PC-3 (cell line): ENCODE results near the gene TFB2M. TPM values are rescaled to one million over a fixed set of nuclear protein-coding genes. Genes with fewer than 3 reads are reported as not detected.

ENCODE experiments used
- ATAC-seq: fragments of 200-7000 bp; cut with Tn5 transposase; 2 replicates; pipeline ENCODE4 v1.9.1; 2020; ENCODE audit warnings: mild to moderate bottlenecking, moderate library complexity
- BruUV-seq: library from RNA; stranded (reverse); fragments of 400-500 nt; replicated peaks from 2 replicates; lab custom pipeline; 2021; lab: Mats Ljungman, UMichigan
- CTCF ChIA-PET: fragments of 300-600 bp; sonication (Branson Sonifier 250); formaldehyde crosslinking; loops from one replicate; lab custom pipeline; 2022; ENCODE audit warnings: antibody characterized with exemption; lab: Charles Lee
- POLR2A ChIA-PET: fragments of 300-600 bp; sonication (Branson Sonifier 250); formaldehyde crosslinking; loops from one replicate; lab custom pipeline; 2022; ENCODE audit warnings: antibody characterized with exemption; ENCODE audit not compliant: unreplicated experiment; lab: Charles Lee
- DNase-seq: peaks from one replicate; pipeline ENCODE4 v3.0.0-alpha.2; 2015
- H2AFZ ChIP-seq: fragments of 300-600 bp; sonication (generic); 2 replicates; pipeline ENCODE4 v1.6.0; 2016; ENCODE audit warnings: antibody characterized with exemption, low read length
- H3F3A ChIP-seq: fragments of 300-600 bp; sonication (generic); one replicate; pipeline ENCODE4 v1.6.0; 2017; ENCODE audit warnings: antibody characterized with exemption, low read length, control low read depth, mild to moderate bottlenecking; ENCODE audit not compliant: unreplicated experiment
- H3K27ac ChIP-seq: fragments of 300-600 bp; sonication (generic); 2 replicates; pipeline ENCODE4 v1.5.1; 2016; ENCODE audit warnings: mild to moderate bottlenecking, low read length
- H3K27me3 ChIP-seq: fragments of 300-600 bp; sonication (generic); 2 replicates; pipeline ENCODE4 v1.6.1; 2016; ENCODE audit warnings: low read length, mixed read lengths
- H3K36me3 ChIP-seq: fragments of 300-600 bp; sonication (generic); 2 replicates; pipeline ENCODE4 v1.6.1; 2016; ENCODE audit warnings: low read depth, mixed run types, low read length, mixed read lengths
- H3K4me1 ChIP-seq: fragments of 300-600 bp; sonication (generic); 2 replicates; pipeline ENCODE4 v1.5.1; 2016; ENCODE audit warnings: low read length; ENCODE audit not compliant: insufficient read depth
- H3K4me2 ChIP-seq: fragments of 300-600 bp; sonication (generic); 2 replicates; pipeline ENCODE4 v1.6.0; 2016; ENCODE audit warnings: low read length
- H3K4me3 ChIP-seq: fragments of 300-600 bp; sonication (generic); 2 replicates; pipeline ENCODE4 v1.5.1; 2016; ENCODE audit warnings: mild to moderate bottlenecking, low read length, mixed read lengths
- H3K79me2 ChIP-seq: fragments of 300-600 bp; sonication (generic); 2 replicates; pipeline ENCODE4 v1.6.1; 2017; ENCODE audit warnings: low read length, mixed read lengths
- H3K9ac ChIP-seq: fragments of 300-600 bp; sonication (generic); 2 replicates; pipeline ENCODE4 v1.6.0; 2016; ENCODE audit warnings: mild to moderate bottlenecking, low read length
- H3K9me2 ChIP-seq: fragments of 300-600 bp; sonication (generic); replicated peaks from 2 replicates; pipeline ENCODE4 v1.6.1; 2016; ENCODE audit warnings: mixed run types, low read length, mixed read lengths
- H3K9me3 ChIP-seq: fragments of 300-600 bp; sonication (generic); 2 replicates; pipeline ENCODE4 v1.6.1; 2016; ENCODE audit warnings: low read length, mixed read lengths
- H4K20me1 ChIP-seq: fragments of 300-600 bp; sonication (generic); 2 replicates; pipeline ENCODE4 v1.6.1; 2016; ENCODE audit warnings: low read length, mixed read lengths
- EZH2 ChIP-seq: fragments of 300-600 bp; sonication (generic); IDR thresholded peaks from one replicate; pipeline ENCODE4 v1.6.1; 2017; ENCODE audit warnings: antibody characterized with exemption, mild to moderate bottlenecking, low read length; ENCODE audit not compliant: unreplicated experiment
- EZH2phosphoT487 ChIP-seq: fragments of 300-600 bp; sonication (generic); IDR thresholded peaks from 2 replicates; pipeline ENCODE4 v1.6.1; 2018; ENCODE audit warnings: mild to moderate bottlenecking, antibody characterized with exemption, low read length, borderline replicate concordance
- intact Hi-C: fragments of 100-400 bp; cut with micrococcal nuclease; formaldehyde crosslinking; loops from 2 replicates; pipeline ENCODE4 v1.9.0; 2023
- total RNA-seq: library from RNA; depleted of rRNA; stranded (reverse); fragments of >200 nt; gene quantifications from 2 replicates; pipeline ENCODE4 v1.2.3, GENCODE V29; 2014
- TF ChIP-seq, protein P1 (sequence below): fragments of 300-600 bp; sonication (generic); conservative IDR thresholded peaks from 2 replicates; pipeline ENCODE4 v1.5.1; 2017; ENCODE audit warnings: antibody characterized with exemption, low read depth, mild to moderate bottlenecking, low read length

The TFB2M gene
- total RNA-seq, 1 experiment from 2014 or later, result 47.0 TPM

GRCh38 chr1:246534114-246534513 is 31.9 kb downstream of the TFB2M start:
- Histone ChIP-seq H3K4me2 (no peak overlapping the region), H3K9ac (no peak overlapping the region), H3K27ac (no peak overlapping the region), H3K4me1 (peaks cover 2% of the 10 kb centered on the region; the same call in 1 of the 2 replicates), H3K4me3 (no peak overlapping the region), H2AFZ (no peak overlapping the region), H3K79me2 (no peaks in the 10 kb centered on the region), H3F3A (no peaks in the 10 kb centered on the region), H3K27me3 (no peaks in the 10 kb centered on the region), H3K36me3 (no peaks in the 10 kb centered on the region), H3K9me2 (no peaks in the 10 kb centered on the region), H4K20me1 (no peaks in the 10 kb centered on the region), H3K9me3 (0 out of 2 replicates have a peak, but pooled peaks cover 5% of the 10 kb centered on the region)
- ChIA-PET POLR2A (interaction anchor here (0.6 kb wide), 1 partner anchor 58 kb away, joined by 4 read pairs; no protein-coding TSS in a partner anchor), CTCF (no interaction called here)
- BruUV-seq, result no TSS peak
- TF ChIP-seq, protein P1, sequence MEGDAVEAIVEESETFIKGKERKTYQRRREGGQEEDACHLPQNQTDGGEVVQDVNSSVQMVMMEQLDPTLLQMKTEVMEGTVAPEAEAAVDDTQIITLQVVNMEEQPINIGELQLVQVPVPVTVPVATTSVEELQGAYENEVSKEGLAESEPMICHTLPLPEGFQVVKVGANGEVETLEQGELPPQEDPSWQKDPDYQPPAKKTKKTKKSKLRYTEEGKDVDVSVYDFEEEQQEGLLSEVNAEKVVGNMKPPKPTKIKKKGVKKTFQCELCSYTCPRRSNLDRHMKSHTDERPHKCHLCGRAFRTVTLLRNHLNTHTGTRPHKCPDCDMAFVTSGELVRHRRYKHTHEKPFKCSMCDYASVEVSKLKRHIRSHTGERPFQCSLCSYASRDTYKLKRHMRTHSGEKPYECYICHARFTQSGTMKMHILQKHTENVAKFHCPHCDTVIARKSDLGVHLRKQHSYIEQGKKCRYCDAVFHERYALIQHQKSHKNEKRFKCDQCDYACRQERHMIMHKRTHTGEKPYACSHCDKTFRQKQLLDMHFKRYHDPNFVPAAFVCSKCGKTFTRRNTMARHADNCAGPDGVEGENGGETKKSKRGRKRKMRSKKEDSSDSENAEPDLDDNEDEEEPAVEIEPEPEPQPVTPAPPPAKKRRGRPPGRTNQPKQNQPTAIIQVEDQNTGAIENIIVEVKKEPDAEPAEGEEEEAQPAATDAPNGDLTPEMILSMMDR, result no peak
- TF ChIP-seq EZH2 (no peak), EZH2phosphoT487 (no peak)
- DNase-seq (no peak), ATAC-seq (no peak)
- intact Hi-C loops, result no loop called here

DNA sequence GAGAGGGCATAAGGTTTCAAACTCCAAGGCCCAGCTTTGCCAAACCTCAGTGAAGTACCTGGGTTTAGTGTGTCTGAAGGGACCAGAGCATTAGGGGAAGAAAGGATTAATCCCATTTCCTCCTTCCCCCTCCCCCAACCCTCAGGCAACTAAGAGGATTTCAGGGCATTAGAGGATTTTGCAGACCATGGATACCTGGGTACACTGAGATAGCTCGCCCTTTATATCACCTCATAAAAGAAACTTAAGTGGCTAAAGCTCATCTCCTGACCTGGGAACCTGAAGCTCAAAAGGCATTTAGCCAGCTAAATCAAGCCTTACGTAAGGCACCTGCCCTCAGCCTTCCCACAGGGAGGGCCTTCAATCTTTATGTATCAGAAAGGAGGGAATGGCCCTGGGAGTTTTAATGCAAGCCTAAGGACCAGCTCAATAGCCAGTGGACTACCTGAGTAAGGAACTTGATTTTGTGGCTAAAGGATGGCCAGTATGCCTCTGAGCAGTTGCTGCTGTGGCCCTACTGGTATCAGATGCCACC is 32.6 kb downstream of the TFB2M start:
- Histone ChIP-seq H3K36me3 (no peaks in the 10 kb centered on the region), H3F3A (no peaks in the 10 kb centered on the region), H3K9ac (no peak overlapping the region), H3K9me2 (no peaks in the 10 kb centered on the region), H3K4me2 (no peak overlapping the region), H3K9me3 (0 out of 2 replicates have a peak, but pooled peaks cover 5% of the 10 kb centered on the region), H2AFZ (no peak overlapping the region), H3K4me1 (peaks cover 4% of the 10 kb centered on the region; the same call in 1 of the 2 replicates), H3K4me3 (no peak overlapping the region), H3K79me2 (no peaks in the 10 kb centered on the region), H4K20me1 (no peaks in the 10 kb centered on the region), H3K27me3 (no peaks in the 10 kb centered on the region), H3K27ac (no peak overlapping the region)
- no peak for DNase-seq
- ATAC-seq, result no peak
- TF ChIP-seq, protein P1, result no peak
- no peak for TF ChIP-seq EZH2
- TF ChIP-seq EZH2phosphoT487, result no peak
- POLR2A ChIA-PET, result interaction anchor here (0.6 kb wide), 1 partner anchor 58 kb away, joined by 4 read pairs; no protein-coding TSS in a partner anchor
- intact Hi-C loops, result no loop called here
- no TSS peak for BruUV-seq
- CTCF ChIA-PET, result interaction anchor here (1.0 kb wide), 1 partner anchor 16 kb away, joined by 3 read pairs; no protein-coding TSS in a partner anchor

DNA sequence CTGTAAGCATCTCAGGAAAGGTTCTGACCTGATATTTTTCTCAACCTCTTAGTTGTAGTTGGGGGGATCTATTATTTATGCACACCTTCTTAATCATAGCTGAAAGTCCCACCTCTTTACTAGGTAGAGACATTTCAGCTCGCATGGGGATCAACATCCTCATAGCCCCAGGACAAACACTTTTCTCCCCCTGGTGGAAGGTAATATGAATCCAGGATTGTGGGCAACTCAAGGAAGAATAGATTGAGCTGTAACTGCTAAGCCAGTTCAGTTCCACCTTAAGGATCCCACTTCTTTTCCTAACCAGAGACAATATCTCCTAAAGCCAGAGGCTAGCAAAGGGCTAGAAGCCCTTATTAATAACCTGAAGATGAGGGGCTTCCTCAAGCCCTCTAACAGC is 33.5 kb downstream of the TFB2M start:
- ChIA-PET CTCF (interaction anchor here (0.8 to 1.0 kb wide), 2 partner anchors 17 to 35 kb away, joined by 3 to 4 read pairs; no protein-coding TSS in a partner anchor), POLR2A (no interaction called here)
- Histone ChIP-seq H3K9ac (no peak overlapping the region), H3K27me3 (no peaks in the 10 kb centered on the region), H3K9me3 (0 out of 2 replicates have a peak, but pooled peaks cover 5% of the 10 kb centered on the region), H3K27ac (no peak overlapping the region), H3K9me2 (no peaks in the 10 kb centered on the region), H4K20me1 (no peaks in the 10 kb centered on the region), H3F3A (no peaks in the 10 kb centered on the region), H3K4me3 (no peak overlapping the region), H3K36me3 (no peaks in the 10 kb centered on the region), H3K4me2 (no peak overlapping the region), H2AFZ (no peak overlapping the region), H3K4me1 (peaks cover 6% of the 10 kb centered on the region), H3K79me2 (no peaks in the 10 kb centered on the region)
- peak; percentile 37 for DNase-seq
- no TSS peak for BruUV-seq
- TF ChIP-seq EZH2phosphoT487 (no peak), EZH2 (no peak)
- TF ChIP-seq, protein P1, result peak; percentile 58
- peak; percentile 49; the same call in 1 of the 2 replicates for ATAC-seq
- intact Hi-C loops, result no loop called here
